ENCODE measurements around the gene FAM83B.
A peak's percentile ranks its signal among the peaks of the same experiment; 100 is the strongest.
"Not testable (repeated sequence)": the region's sequence is repeated elsewhere in the genome, so short reads cannot be mapped to it uniquely, and the experiment has no call there.

Gene FAM83B

GRCh38 chr6:54846243-54846856, at the start of gene FAM83B:
Gene FAM83B, plus strand, starts transcription at chr6:54846771. Its CDS starts 23,476 bp downstream, at chr6:54870247.
- peak within 1 kb of the TSS; percentile 10; the same call in 1 of the 2 replicates for H3K4me3 ChIP-seq (ENCODE audit: low read length)
- TF ChIP-seq ZNF274 (IDR thresholded peaks at IDR 0.05; ENCODE audit: low read depth, low read length), result no peak

- not testable (repeated sequence) for H3K4me3 ChIP-seq (ENCODE audit: low read length)
Observed at GRCh38 chr6:54796918-54797317, 49.7 kb upstream of the FAM83B start.

- no peak for TF ChIP-seq ZNF274 (IDR thresholded peaks at IDR 0.05; ENCODE audit: low read depth, low read length)
- no peak overlapping the region for H3K4me3 ChIP-seq (ENCODE audit: low read length)
Observed at GRCh38 chr6:54800050-54800600, 46.4 kb upstream of the FAM83B start.

- no peak for TF ChIP-seq ZNF274 (IDR thresholded peaks at IDR 0.05; ENCODE audit: low read depth, low read length)
- no peak overlapping the region for H3K4me3 ChIP-seq (ENCODE audit: low read length)
Observed at GRCh38 chr6:54801244-54801643, 45.3 kb upstream of the FAM83B start.

GRCh38 chr6:54801669-54802068, 44.9 kb upstream of the FAM83B start:
- no peak for TF ChIP-seq ZNF274 (IDR thresholded peaks at IDR 0.05; ENCODE audit: low read depth, low read length)
- H3K4me3 ChIP-seq (ENCODE audit: low read length), result no peak overlapping the region

GRCh38 chr6:54802775-54803634, 43.6 kb upstream of the FAM83B start:
- no peak for TF ChIP-seq ZNF274 (IDR thresholded peaks at IDR 0.05; ENCODE audit: low read depth, low read length)

GRCh38 chr6:54805077-54805476, 41.5 kb upstream of the FAM83B start:
- no peak overlapping the region for H3K4me3 ChIP-seq (ENCODE audit: low read length)
- no peak for TF ChIP-seq ZNF274 (IDR thresholded peaks at IDR 0.05; ENCODE audit: low read depth, low read length)

More at GRCh38 chr6:54802775-54803634, 43.6 kb upstream of the FAM83B start:
- H3K4me3 ChIP-seq (ENCODE audit: low read length), result no peak overlapping the region

- no peak for TF ChIP-seq ZNF274 (IDR thresholded peaks at IDR 0.05; ENCODE audit: low read depth, low read length)
Observed at GRCh38 chr6:54810147-54810546, 36.4 kb upstream of the FAM83B start.

GRCh38 chr6:54813892-54814291, 32.7 kb upstream of the FAM83B start:
- TF ChIP-seq ZNF274 (IDR thresholded peaks at IDR 0.05; ENCODE audit: low read depth, low read length), result no peak
- no peak overlapping the region for H3K4me3 ChIP-seq (ENCODE audit: low read length)

More at GRCh38 chr6:54810147-54810546, 36.4 kb upstream of the FAM83B start:
- no peak overlapping the region for H3K4me3 ChIP-seq (ENCODE audit: low read length)

GRCh38 chr6:54817236-54817635, 29.3 kb upstream of the FAM83B start:
- no peak for TF ChIP-seq ZNF274 (IDR thresholded peaks at IDR 0.05; ENCODE audit: low read depth, low read length)

GRCh38 chr6:54817834-54818233, 28.7 kb upstream of the FAM83B start:
- TF ChIP-seq ZNF274 (IDR thresholded peaks at IDR 0.05; ENCODE audit: low read depth, low read length), result no peak

More at GRCh38 chr6:54817236-54817635, 29.3 kb upstream of the FAM83B start:
- H3K4me3 ChIP-seq (ENCODE audit: low read length), result no peak overlapping the region

GRCh38 chr6:54824225-54824624, 22.3 kb upstream of the FAM83B start:
- H3K4me3 ChIP-seq (ENCODE audit: low read length), result not testable (repeated sequence)

More at GRCh38 chr6:54817834-54818233, 28.7 kb upstream of the FAM83B start:
- no peak overlapping the region for H3K4me3 ChIP-seq (ENCODE audit: low read length)

- TF ChIP-seq ZNF274 (IDR thresholded peaks at IDR 0.05; ENCODE audit: low read depth, low read length), result no peak
- no peak overlapping the region for H3K4me3 ChIP-seq (ENCODE audit: low read length)
Observed at GRCh38 chr6:54827010-54827409, 19.6 kb upstream of the FAM83B start.

GRCh38 chr6:54830216-54830615, 16.4 kb upstream of the FAM83B start:
- H3K4me3 ChIP-seq (ENCODE audit: low read length), result no peak overlapping the region
- no peak for TF ChIP-seq ZNF274 (IDR thresholded peaks at IDR 0.05; ENCODE audit: low read depth, low read length)

GRCh38 chr6:54835176-54835575, 11.4 kb upstream of the FAM83B start:
- TF ChIP-seq ZNF274 (IDR thresholded peaks at IDR 0.05; ENCODE audit: low read depth, low read length), result no peak
- H3K4me3 ChIP-seq (ENCODE audit: low read length), result no peak overlapping the region

All from GM08714 (cell line).